HepG2 (cell line): ENCODE results near the gene C2CD2. TPM values are rescaled to one million over a fixed set of nuclear protein-coding genes. Genes with fewer than 3 reads are reported as not detected.

Source experiments
- ATAC-seq: fragments of 200-7000 bp; cut with Tn5 transposase; 3 replicates; pipeline ENCODE4 v1.9.1; 2020; ENCODE audit warnings: mild to moderate bottlenecking, moderate library complexity
- BruUV-seq: library from RNA; stranded (reverse); fragments of 400-500 nt; replicated peaks from 2 replicates; lab custom pipeline; 2021; lab: Mats Ljungman, UMichigan
- CTCF ChIA-PET: fragments of 300-600 bp; formaldehyde crosslinking; extraction: SDS; loops from one replicate; lab custom pipeline; 2021; ENCODE audit warnings: low total read pairs, inconsistent platforms, low intra/inter-chr PET ratio; lab: Yijun Ruan, JAX
- POLR2A ChIA-PET: fragments of 350-600 bp; sonication (Branson Sonifier 250); formaldehyde crosslinking; loops from one replicate; lab custom pipeline; 2020; ENCODE audit warnings: antibody characterized with exemption, inconsistent platforms; lab: Yijun Ruan, JAX
- DNase-seq: peaks from one replicate; pipeline ENCODE4 v3.0.0-alpha.2; 2015; ENCODE audit warnings: low spot score
- FAIRE-seq: peaks from 3 replicates; lab custom pipeline; 2011; peaks lifted over from hg19 to GRCh38; lab: Jason Lieb, UNC
- H2AFZ ChIP-seq: one replicate; pipeline ENCODE4 v1.6.1; 2011; ENCODE audit warnings: low read length, inconsistent platforms
- H3K27ac ChIP-seq: fragments of 300-600 bp; 3 replicates; pipeline ENCODE4 v1.8.0; 2011; ENCODE audit warnings: mixed run types, mild to moderate bottlenecking, mixed read lengths, low read length, inconsistent platforms; ENCODE audit not compliant: insufficient read depth; ENCODE audit errors: extremely low read length
- H3K27me3 ChIP-seq, 2 experiments: fragments of 200-600 bp in 1 of 2; 2 replicates in 1 of 2; 3 replicates in 1 of 2; pipeline versions ENCODE4 v1.6.0 to v1.8.0; 2011; ENCODE audit warnings: low read length in 2 of 2, mild to moderate bottlenecking in 2 of 2, moderate library complexity in 2 of 2, inconsistent platforms in 1 of 2; ENCODE audit not compliant: insufficient read depth in 2 of 2, control insufficient read depth in 1 of 2
- H3K36me3 ChIP-seq, 2 experiments: fragments of 200-600 bp in 1 of 2; replicated peaks in 1 of 2; 2 replicates in 1 of 2; 3 replicates in 1 of 2; pipeline versions ENCODE4 v1.5.1 to v1.8.0; 2011; ENCODE audit warnings: low read length in 2 of 2, inconsistent platforms in 1 of 2; ENCODE audit not compliant: insufficient read depth in 2 of 2, control insufficient read depth in 1 of 2
- H3K4me1 ChIP-seq: 2 replicates; pipeline ENCODE4 v1.5.1; 2012; ENCODE audit warnings: low read length, inconsistent platforms; ENCODE audit not compliant: insufficient read depth
- H3K4me2 ChIP-seq: 2 replicates; pipeline ENCODE4 v1.6.0; 2011; ENCODE audit warnings: low read depth, low read length, inconsistent platforms
- H3K4me3 ChIP-seq, 3 experiments: fragments of 200-600 bp in 1 of 3; sonication (generic), shearing (Covaris generic) in 1 of 3; replicated peaks in 1 of 3; 2 replicates each; pipeline ENCODE4 v1.5.1; 2011 to 2016; ENCODE audit warnings: low read length in 3 of 3, inconsistent platforms in 2 of 3, low read depth in 2 of 3, mild to moderate bottlenecking in 2 of 3, control low read depth in 1 of 3, mixed read lengths in 1 of 3; ENCODE audit not compliant: insufficient read depth in 1 of 3
- H3K79me2 ChIP-seq: one replicate; pipeline ENCODE4 v1.6.1; 2011; ENCODE audit warnings: low read length, inconsistent platforms; ENCODE audit not compliant: insufficient read depth
- H3K9ac ChIP-seq: 2 replicates; pipeline ENCODE4 v1.6.0; 2011; ENCODE audit warnings: mild to moderate bottlenecking, low read depth, low read length, inconsistent platforms; ENCODE audit not compliant: insufficient read depth
- H3K9me3 ChIP-seq: 2 replicates; pipeline ENCODE4 v1.5.1; 2012; ENCODE audit warnings: mild to moderate bottlenecking, low read length
- H4K20me1 ChIP-seq: 2 replicates; pipeline ENCODE4 v1.6.0; 2011; ENCODE audit warnings: inconsistent platforms, mild to moderate bottlenecking, low read length, moderate library complexity; ENCODE audit not compliant: insufficient read depth
- CEBPG ChIP-seq: IDR thresholded peaks from 2 replicates; pipeline ENCODE4 v1.6.1; 2016
- HMG20A ChIP-seq: IDR thresholded peaks from 2 replicates; pipeline ENCODE4 v1.6.1; 2016; ENCODE audit warnings: borderline replicate concordance
- IRX3 ChIP-seq: sonication (generic); formaldehyde crosslinking; IDR thresholded peaks from 2 replicates; pipeline ENCODE4 v1.8.1; 2023; ENCODE audit warnings: mild to moderate bottlenecking, low read depth, missing genetic modification reagents, borderline replicate concordance
- KLF11 ChIP-seq: IDR thresholded peaks from 2 replicates; pipeline ENCODE4 v1.6.1; 2016; ENCODE audit warnings: missing compliant biosample characterization
- KLF6 ChIP-seq: IDR thresholded peaks from 2 replicates; pipeline ENCODE4 v1.8.0; 2016; ENCODE audit warnings: missing biosample characterization, missing genetic modification reagents
- NR1H2 ChIP-seq: sonication (generic); formaldehyde crosslinking; IDR thresholded peaks from 2 replicates; pipeline ENCODE4 v1.8.1; 2022; ENCODE audit warnings: low read depth, missing genetic modification reagents, borderline replicate concordance
- PCBP1 ChIP-seq: fragments of 200-400 bp; formaldehyde crosslinking; IDR thresholded peaks from 2 replicates; pipeline ENCODE4 v1.6.1; 2017; ENCODE audit warnings: mild to moderate bottlenecking, low read depth, low read length, borderline replicate concordance
- SNAPC2 ChIP-seq: sonication (generic); formaldehyde crosslinking; IDR thresholded peaks from 2 replicates; pipeline ENCODE4 v1.8.1; 2022; ENCODE audit warnings: mild to moderate bottlenecking, missing genetic modification reagents
- ZNF232 ChIP-seq: sonication (generic); formaldehyde crosslinking; IDR thresholded peaks from 2 replicates; pipeline ENCODE4 v1.4.0; 2020; ENCODE audit warnings: missing genetic modification reagents, borderline replicate concordance
- ZNF446 ChIP-seq: sonication (generic); formaldehyde crosslinking; IDR thresholded peaks from 2 replicates; pipeline ENCODE4 v1.5.0; 2020; ENCODE audit warnings: mild to moderate bottlenecking, missing genetic modification reagents
- ZNF589 ChIP-seq: sonication (generic); formaldehyde crosslinking; conservative IDR thresholded peaks from 2 replicates; pipeline ENCODE4 v1.8.0; 2022; ENCODE audit warnings: mild to moderate bottlenecking, moderate library complexity, missing genetic modification reagents
- ZNF709 ChIP-seq: sonication (generic); formaldehyde crosslinking; IDR thresholded peaks from 2 replicates; pipeline ENCODE4 v1.5.0; 2020; ENCODE audit warnings: mild to moderate bottlenecking, missing genetic modification reagents
- WGBS: methylation state at CpG from one replicate; pipeline ENCODE4 v1.1.6; 2017; ENCODE audit warnings: low lambda C conversion rate; 5-methylcytosine and 5-hydroxymethylcytosine counted together
- in situ Hi-C: cut with HindIII; loops from 2 replicates; pipeline ENCODE4 v1.10.0; 2017; ENCODE audit warnings: low pct_unique_long_range_greater_than_20kb; ENCODE audit not compliant: extremely low pct_ligation_motif_present
- intact Hi-C: fragments of 100-400 bp; cut with micrococcal nuclease; formaldehyde crosslinking; loops from one replicate; pipeline ENCODE4 v1.10.0; 2022; ENCODE audit not compliant: unreplicated experiment
- polyA plus RNA-seq, 8 experiments: library from polyadenylated mRNA; depleted of rRNA in 3 of 8; stranded (reverse) in 7 of 8; unstranded in 1 of 8; fragments of >200 nt; fragmentation: Illumina TruSeq in 4 of 8; extraction: Trizol in 4 of 8; gene quantifications; 2 replicates each; pipeline versions ENCODE4 v1.2.1 to v1.2.3, GENCODE V29; 2011 to 2016; ENCODE audit warnings: low read depth in 4 of 8, missing spikeins in 1 of 8, mixed read lengths in 1 of 8; ENCODE audit not compliant: insufficient read depth in 1 of 8
- total RNA-seq, 5 experiments: library from RNA; depleted of rRNA; stranded (reverse); fragments of >200 nt; fragmentation: Illumina TruSeq; extraction: Trizol; gene quantifications; 2 replicates each; pipeline ENCODE4 v1.2.3, GENCODE V29; 2016; ENCODE audit warnings: low read depth in 1 of 5
- TF ChIP-seq, protein P1 (sequence below): sonication (generic); formaldehyde crosslinking; IDR thresholded peaks from 2 replicates; pipeline ENCODE4 v1.8.1; 2023; ENCODE audit warnings: mild to moderate bottlenecking, missing genetic modification reagents, borderline replicate concordance
- TF ChIP-seq, protein P2 (sequence below): IDR thresholded peaks from 2 replicates; pipeline ENCODE4 v1.6.1; 2016; ENCODE audit warnings: missing compliant biosample characterization, missing genetic modification reagents, borderline replicate concordance
- TF ChIP-seq, protein P3 (sequence below): sonication (generic); formaldehyde crosslinking; IDR thresholded peaks from 2 replicates; pipeline ENCODE4 v1.4.0; 2020; ENCODE audit warnings: mild to moderate bottlenecking, missing genetic modification reagents
- TF ChIP-seq, protein P4 (sequence below): sonication (generic); formaldehyde crosslinking; IDR thresholded peaks from 2 replicates; pipeline ENCODE4 v1.5.0; 2020; ENCODE audit warnings: missing genetic modification reagents

The C2CD2 gene
- total and polyA plus RNA-seq, 2 of the 13 experiments (the other 11 are each of a cell fraction or from before 2014, with no cell fraction given), result 12.5 to 19.7 TPM

DNA sequence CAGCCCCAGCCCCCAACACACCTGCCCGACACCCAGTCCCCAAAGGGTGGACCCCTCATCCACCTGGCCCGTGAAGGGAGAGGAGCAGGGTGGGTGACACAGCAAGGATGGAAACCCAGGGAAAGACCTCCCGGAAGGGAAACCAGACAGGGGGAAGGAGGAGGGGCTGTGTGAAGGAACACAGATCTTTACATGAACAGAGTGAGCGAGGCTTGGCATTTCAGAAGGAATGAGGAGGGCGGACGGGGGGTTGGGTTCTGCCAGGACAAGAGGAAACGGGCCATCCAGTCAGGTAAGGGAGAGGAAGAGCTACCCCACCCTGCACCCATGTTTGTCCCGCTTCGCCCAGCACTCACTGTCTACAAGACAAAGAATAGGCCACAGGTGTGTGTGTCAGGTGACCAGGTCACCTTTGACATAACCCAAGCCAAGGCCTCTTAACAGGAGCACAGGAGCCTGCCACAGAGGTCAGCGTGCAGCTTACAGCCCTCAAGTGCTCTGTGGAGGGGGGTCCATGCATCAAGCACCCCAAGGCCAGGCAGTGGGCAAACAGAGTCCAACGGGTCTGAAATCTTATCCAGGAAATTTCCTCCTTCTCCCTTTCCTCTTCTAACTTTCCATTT, 56.7 kb downstream of the C2CD2 start (continued):
- TF ChIP-seq KLF11 (CRISPR knock-in tag) (no peak), ZNF709 (CRISPR knock-in tag) (no peak), PCBP1 (no peak), ZNF446 (no peak), HMG20A (CRISPR knock-in tag) (no peak)
- TF ChIP-seq, protein P1, sequence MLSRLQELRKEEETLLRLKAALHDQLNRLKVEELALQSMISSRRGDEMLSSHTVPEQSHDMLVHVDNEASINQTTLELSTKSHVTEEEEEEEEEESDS (CRISPR knock-in tag), result no peak
- TF ChIP-seq, protein P2, sequence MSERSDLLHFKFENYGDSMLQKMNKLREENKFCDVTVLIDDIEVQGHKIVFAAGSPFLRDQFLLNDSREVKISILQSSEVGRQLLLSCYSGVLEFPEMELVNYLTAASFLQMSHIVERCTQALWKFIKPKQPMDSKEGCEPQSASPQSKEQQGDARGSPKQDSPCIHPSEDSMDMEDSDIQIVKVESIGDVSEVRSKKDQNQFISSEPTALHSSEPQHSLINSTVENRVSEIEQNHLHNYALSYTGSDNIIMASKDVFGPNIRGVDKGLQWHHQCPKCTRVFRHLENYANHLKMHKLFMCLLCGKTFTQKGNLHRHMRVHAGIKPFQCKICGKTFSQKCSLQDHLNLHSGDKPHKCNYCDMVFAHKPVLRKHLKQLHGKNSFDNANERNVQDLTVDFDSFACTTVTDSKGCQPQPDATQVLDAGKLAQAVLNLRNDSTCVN (CRISPR knock-in tag), result no peak

DNA sequence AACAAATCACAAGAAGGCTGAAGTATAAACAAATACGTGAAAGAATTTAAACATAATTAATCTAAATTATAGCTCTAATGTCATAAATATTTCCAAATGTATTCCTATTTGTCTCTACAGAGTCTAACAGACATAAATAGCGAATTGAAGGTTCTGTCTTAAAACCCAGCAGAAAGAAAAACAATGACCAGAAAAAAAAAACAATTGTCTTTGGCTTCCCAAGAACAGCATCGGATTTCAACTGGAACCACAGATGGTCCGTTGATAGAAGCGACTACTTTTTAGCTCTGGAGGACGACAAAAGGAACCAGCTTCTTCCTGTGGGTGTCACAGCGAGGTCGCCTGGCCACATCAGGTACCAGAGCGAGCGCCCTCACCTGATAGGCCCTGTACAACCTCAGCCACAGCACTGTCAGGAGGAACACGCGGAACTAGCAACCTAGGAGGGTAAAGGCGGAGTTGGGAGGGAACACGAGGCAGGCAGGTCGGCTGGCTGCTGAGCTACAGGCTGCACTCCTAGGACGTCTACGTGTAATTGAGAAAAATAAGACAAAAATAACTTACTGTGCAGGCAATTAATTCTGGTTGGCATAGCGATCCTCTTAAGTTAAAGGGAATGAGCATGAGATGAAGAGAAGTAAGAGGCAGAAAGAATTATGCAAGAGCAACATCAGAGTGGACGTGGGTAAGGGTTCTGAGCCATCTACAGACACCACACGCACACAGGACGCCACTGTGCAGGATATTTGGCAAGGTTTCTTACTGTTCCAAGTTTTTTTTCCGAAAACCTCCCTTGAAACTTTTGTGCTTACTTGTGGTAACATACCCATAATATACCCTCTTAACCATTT, 58.0 kb downstream of the C2CD2 start:
- Histone ChIP-seq H3K9me3 (no peaks in the 10 kb centered on the region), H3K79me2 (no peaks in the 10 kb centered on the region), H3K36me3 (peaks cover 1 to 16% of the 10 kb centered on the region in 2 experiments; a peak in 3 of 5 replicates), H3K27me3 (no peaks in the 10 kb centered on the region), H2AFZ (no peak overlapping the region), H3K4me1 (no peaks in the 10 kb centered on the region), H4K20me1 (no peaks in the 10 kb centered on the region), H3K9ac (no peak overlapping the region), H3K4me3 (no peak overlapping the region), H3K27ac (no peak overlapping the region), H3K4me2 (no peak overlapping the region)
- intact Hi-C loops (no loop called here), in situ Hi-C loops (no loop called here)
- POLR2A ChIA-PET, result no interaction called here
- TF ChIP-seq ZNF589 (CRISPR knock-in tag), result no peak
- TF ChIP-seq NR1H2 (CRISPR knock-in tag), result no peak
- no peak for TF ChIP-seq CEBPG (CRISPR knock-in tag)
- no peak for TF ChIP-seq SNAPC2
- no peak for TF ChIP-seq IRX3 (CRISPR knock-in tag)
- TF ChIP-seq, protein P3, sequence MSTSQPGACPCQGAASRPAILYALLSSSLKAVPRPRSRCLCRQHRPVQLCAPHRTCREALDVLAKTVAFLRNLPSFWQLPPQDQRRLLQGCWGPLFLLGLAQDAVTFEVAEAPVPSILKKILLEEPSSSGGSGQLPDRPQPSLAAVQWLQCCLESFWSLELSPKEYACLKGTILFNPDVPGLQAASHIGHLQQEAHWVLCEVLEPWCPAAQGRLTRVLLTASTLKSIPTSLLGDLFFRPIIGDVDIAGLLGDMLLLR, result no peak
- TF ChIP-seq ZNF232 (CRISPR knock-in tag), result no peak
- TF ChIP-seq, protein P4, sequence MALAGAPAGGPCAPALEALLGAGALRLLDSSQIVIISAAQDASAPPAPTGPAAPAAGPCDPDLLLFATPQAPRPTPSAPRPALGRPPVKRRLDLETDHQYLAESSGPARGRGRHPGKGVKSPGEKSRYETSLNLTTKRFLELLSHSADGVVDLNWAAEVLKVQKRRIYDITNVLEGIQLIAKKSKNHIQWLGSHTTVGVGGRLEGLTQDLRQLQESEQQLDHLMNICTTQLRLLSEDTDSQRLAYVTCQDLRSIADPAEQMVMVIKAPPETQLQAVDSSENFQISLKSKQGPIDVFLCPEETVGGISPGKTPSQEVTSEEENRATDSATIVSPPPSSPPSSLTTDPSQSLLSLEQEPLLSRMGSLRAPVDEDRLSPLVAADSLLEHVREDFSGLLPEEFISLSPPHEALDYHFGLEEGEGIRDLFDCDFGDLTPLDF (CRISPR knock-in tag), result no peak
- TF ChIP-seq KLF6 (CRISPR knock-in tag), result no peak
- 94% methylated on average over 22 of the region's 22 CpGs for WGBS
- BruUV-seq, result no TSS peak
- ATAC-seq (no peak), FAIRE-seq (no peak), DNase-seq (no peak)
- CTCF ChIA-PET, result no interaction called here
